GM12892 (cell line): ENCODE measurements around the gene RALY.

Experiments used
- POLR2A ChIP-seq: IDR thresholded peaks from 2 replicates; pipeline ENCODE4 v1.6.1; 2011; ENCODE audit warnings: low read depth, low read length, control low read depth
- POLR2AphosphoS5 ChIP-seq: IDR thresholded peaks from 2 replicates; pipeline ENCODE4 v1.6.1; 2011; ENCODE audit warnings: low read depth, low read length, control low read depth
- TAF1 ChIP-seq: IDR thresholded peaks from 2 replicates; pipeline ENCODE4 v1.6.1; 2011; ENCODE audit warnings: low read depth, mild to moderate bottlenecking, control low read depth, low read length, borderline replicate concordance

DNA sequence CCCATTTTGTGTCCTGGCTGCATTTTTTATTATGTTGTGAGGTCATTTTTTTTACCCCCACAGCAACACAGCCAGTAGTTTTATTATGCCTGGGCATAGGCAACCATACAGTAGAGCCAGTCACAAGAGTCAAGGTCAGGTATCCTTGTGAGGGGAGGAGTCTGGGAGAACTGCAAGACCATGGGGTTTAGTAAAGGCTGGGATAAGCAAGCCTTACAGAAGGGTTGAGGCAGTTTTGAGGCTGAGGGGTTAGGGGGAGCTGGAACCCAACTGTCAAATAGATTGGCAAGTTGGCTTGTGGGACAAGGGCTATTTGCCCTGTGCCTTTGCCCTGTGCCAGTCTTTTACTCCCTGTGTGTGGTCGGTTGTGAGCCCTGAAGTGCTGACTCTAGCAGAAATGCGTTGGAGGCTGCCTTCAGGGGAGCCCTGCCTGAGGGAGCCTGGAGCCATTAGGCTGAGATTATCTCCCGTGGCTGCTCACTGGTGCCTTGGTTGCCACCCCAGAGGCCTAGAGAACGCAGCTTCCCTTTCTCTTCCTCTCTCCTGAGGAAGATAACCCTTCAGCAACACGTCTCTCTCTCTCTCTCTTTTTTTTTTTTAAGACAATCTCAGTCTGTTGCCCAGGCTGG, 31.1 kb downstream of the RALY start:
- no peak for TF ChIP-seq POLR2A
- peak; percentile 32; the same call in 1 of the 2 replicates for TF ChIP-seq POLR2AphosphoS5
- no peak for TF ChIP-seq TAF1
